T-helper 1 cell (primary cell): ENCODE results near the gene GPD2.

Experiments
- DNase-seq, 5 donors: peaks; one replicate each; pipeline ENCODE4 v3.0.0-alpha.2; 2012 to 2020

The GPD2 gene

DNA sequence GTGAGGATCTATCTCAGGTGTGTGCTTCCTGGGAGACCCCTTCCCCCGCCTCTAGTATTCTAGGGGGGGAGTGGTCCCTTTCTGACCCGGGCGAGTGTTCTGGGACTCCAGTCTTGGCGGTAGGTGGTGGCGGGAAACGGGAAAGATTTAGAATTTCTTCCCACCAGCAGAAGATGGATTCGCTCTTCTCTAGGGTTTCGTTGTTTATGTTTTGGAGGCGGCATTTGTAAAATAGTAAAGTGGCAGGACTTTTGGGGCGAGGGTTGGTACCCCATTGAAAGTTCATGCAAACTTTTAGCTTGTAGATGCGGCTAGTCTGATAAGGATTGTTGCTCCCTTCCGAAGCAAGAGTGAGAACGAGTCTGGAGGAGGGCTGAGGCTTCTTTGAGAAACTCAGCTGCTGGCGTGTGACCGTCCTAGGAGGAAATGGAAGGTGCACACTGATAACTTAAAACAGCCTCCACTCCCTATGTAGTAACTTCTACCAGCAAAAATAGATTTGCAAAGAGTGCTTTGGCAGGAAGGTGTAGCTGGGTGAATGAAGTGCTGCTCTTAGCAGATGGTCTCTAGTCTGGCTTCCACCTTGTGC is 412 bp downstream of the GPD2 start:
- peak in 1 of 5 donors; percentile 48 for DNase-seq

DNA sequence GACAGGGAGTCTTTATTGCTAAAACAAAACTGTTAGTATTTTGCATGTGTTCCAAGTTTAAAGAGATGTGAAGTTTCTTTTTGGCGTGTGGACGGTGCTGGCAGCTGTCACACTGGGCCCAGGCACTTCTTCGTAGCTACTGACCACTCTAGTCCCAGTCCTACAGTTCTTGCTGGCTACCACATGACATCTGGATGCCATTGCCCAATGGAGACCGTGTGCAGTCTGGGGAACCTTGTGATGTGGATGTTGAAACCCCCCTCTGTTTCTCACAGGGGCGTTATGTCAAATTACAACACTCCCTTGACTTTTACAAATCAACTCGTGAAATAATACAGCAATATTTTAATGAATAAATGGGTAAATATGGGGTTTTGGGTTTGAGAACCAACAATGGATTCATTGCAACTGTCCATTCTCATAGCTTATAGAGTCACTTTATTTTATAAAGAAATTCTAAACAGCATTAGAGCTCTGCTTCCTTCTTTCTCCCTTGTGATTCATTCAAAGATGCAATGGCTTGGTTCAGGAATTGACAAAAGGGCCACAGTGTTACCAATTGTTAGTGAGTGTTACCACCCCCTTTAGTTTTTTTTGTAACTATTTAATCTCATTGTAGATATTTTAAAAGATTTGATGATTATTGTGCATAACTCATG is 1.2 kb downstream of the GPD2 start:
- DNase-seq: no peak

DNA sequence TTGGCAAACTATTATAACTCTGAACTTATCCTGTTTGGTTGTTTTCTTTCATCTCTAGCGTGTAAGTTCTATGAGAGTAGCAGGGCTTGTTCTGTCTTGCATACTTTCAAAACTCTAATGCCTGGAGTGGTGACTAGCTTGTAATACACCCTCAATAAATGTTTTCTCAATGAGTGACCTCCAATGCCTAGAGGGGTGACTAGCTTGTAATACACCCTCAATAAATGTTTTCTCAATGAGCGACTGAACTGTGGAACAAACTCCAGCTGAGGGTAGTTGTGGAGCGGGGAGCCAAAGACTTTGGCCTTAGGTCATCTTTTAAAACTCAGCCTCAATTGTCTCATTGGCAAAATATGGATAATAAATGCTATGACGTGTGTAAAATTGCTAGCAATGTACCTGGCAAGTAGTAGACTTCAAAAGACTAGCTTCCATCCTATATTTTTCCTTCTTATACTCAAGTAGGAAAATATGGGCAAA is 1.8 kb downstream of the GPD2 start:
- DNase-seq: no peak

DNA sequence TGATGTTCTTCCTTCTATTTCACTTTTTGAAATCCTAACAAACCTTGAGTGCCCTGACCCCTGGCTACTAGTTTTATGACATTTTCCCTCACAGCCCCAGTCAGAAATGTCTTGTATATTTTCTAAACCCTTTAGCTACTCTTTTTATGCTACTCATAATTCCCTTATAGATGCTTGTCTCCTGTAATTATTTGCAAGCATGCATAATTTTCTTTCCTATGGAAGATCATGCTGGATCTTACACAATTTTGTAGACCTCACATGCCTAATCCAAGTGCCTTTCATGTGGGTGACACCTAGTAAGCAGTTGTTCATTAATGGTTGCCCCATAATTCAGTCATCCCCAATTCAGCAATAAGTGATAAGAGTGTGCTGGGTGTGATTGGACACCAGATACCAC is 6.9 kb downstream of the GPD2 start:
- no peak for DNase-seq

DNA sequence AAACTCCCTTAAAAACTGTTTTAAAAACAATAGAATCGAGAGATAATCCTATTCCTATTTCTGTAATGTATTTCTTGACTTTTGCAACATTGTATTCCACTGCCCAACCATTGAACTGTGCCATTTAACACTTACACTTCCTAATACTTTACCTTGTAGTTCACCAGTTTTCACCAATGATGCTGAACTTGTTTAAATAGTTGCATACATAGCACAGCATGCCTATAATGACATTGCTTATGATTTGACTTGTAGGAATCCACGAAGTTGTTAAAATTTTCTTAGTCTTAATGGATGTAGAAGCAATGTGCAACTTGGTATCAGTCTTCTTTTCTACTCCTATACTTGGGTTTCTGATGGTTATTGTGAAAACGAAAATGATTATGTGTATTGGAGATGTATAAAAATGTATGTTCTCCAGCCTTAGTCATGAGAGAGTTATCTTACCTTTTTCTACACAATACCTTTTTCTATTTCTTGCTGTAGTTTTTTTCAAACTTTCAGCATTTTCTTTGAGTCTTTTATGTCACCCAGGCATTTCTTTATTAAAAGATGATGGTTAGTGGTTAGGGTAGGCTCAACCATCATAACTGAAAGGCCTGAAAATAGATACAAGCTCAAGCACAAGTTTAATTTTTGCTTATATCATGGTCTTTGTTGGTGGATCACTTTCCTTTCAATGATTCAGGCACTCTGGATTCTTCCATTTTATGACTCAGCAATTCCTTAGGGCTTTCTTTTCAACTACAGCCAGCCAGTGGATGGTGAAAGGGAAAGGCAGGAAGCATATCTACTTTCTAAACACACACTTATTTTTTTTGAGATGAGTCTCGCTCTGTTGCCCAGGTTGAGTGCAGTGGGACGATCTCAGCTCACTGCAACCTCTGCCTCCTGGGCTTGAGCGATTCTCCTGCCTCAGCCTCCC is 9.4 kb downstream of the GPD2 start:
- no peak for DNase-seq

DNA sequence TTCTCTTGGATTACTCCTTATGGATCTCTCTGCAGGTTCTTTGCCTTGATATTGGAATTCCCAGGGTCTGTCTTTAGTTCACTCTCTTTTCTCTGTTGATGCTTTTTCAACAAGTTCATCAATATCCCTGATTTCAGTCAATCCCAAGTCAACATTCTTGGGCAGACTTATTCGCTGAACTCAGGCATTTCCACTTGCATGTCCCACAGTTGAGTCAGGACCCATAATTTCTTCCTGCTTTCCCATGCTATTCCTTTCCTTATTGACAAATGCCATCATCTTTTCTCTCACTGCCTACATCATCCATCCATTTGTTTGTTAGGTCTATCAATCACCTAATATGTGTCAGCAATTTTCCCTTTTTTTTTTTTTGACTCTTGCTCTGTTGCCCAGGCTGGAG is 11.6 kb downstream of the GPD2 start:
- DNase-seq: no peak

DNA sequence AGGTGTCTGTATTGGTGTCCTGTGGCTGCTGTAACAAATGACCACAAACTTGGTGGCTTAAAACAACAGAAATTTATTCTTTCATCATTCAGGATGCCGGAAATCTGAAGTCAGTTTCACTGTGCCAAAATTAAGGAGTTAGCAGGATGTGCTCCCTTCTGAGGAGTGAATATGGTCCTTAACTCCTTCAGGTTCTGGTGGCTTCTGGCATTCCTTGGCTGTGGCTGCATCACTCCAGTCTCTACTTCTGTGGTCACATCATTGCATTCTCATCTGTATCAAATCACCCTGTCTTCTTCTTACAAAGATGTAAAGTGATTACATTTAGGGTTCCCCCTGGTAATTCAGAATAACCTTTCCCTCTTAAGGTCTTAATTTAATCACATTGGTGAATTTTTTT is 12.6 kb downstream of the GPD2 start:
- no peak for DNase-seq

DNA sequence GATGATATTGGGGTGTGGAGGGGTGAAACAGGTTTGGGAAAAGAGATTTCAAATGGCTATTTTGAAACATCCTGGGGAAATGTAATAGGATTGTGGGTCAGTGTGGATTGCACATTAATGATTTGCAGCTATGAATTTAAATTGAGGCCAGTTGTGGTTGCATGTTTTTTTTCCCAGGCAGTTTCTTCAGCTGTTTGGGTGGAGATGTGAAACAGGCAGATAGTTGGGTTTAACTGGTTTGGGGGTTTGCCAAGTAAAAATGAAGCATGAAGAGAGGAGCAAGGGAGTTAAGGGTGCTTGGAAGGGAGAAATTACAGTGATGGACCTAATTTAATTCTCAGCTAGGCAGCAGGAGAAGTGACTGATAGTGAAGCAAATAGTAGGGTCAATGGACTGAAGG is 16.8 kb downstream of the GPD2 start:
- DNase-seq: no peak

DNA sequence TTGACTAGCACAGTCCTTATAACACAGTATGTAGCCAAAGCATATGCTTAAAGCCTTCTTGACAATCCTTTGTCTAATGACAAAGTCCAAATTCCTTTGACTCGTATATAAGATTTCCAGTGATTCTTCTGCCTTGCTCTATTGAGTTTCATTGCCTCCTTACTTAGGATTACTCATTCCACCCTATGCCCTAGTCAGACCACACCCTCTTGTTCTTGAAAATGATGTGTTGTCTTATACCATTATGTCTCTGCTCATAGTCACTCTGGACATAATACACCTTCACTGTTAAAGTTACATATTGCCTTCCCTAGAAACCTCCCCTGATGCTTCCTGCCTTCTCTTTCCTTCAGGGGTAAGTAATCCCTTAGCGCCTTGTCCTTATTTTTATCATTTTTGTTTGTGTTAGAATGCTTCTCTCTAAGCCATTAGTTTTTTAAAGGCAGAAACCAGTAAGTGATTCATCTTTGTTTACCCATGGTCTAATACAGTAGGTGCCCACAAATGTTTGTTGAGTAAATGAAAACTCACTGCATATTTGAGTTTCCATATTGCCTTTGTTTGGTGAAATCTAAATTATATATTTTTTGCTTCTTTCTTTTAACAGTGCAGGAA is 19.3 kb downstream of the GPD2 start:
- no peak for DNase-seq

DNA sequence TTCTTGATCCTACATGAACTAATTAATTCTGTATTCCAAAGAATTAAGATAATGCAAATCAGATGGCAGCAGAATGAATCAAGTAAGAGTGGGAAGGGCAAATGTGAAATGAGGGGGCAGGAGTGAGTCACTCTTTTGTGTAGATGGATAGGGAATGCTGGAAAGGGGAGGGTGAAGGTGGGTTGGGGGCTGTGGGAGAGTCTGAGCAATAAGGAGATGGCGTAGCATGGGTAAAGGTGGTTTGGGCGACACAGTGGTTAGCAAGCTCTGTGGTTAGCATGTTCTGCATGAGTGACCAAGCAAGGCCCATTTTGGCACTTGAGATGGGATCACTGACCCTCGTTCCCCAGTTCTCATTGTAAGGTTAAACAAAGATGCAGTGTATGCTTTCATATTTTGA is 20.4 kb downstream of the GPD2 start:
- no peak for DNase-seq

DNA sequence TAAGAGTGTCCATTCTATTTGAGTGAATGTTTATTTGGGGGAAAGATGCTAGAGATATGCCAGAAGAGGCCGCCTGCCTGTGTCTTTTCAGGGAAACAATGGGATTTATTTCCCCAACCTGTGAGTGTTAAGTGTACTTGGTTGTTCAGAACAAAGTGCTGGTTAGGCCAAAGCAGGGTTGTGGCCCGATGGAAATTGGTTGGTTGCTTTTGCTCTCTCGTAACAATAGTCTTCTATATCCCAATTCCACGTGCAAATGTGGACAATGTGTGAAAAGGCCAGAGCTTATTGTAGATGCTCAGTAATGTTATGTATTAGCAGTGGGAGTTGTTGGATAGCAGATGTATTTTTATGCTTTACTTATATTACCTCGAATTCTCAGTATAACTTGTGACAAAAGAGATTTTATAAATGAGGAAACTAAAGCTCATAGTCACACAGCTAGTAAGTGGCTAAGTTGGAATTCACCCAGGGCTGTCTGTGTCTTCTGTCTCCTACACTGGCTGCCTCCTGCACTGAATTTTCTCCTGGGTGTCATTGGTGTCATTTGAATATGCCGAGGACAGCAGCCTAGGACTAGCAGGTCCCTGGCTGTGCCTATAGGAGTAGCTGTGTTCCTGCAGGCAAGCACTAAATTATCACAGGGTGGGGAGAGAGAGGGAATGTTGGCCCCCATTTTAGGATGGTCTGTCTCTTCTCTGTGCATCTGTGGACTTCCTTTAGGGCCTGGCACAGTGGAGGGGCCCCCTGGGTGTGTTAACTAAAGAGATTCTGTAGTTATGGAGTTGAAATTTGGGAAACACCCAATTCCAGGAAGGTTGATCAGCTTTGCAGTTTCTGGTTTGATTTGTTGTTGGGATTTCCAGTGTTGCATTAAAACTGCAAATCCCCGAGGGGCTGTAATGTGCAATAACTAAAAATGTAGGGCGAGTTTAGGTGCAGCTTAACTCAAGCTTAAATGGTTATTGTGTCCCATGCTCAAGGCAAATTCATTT is 21.6 kb downstream of the GPD2 start:
- DNase-seq: no peak

DNA sequence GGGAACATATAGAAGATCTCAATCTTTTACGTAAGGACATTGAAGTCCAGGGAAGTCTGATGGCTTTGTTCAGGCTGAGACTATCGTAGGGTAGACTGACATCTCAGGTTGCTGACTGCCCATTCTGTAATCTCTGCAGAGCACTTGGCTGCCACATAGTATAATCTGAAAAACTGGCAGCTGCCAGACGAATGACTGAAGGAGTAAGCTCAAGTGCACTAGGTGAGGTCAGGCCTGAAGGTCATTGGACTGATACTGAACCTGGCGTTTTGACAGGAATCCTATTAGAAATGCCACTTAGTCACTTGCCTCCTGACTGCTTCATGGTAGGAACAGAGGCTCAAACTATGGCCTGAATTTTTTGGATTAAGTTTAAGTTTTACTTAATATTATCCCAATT is 23.5 kb downstream of the GPD2 start:
- no peak for DNase-seq

DNA sequence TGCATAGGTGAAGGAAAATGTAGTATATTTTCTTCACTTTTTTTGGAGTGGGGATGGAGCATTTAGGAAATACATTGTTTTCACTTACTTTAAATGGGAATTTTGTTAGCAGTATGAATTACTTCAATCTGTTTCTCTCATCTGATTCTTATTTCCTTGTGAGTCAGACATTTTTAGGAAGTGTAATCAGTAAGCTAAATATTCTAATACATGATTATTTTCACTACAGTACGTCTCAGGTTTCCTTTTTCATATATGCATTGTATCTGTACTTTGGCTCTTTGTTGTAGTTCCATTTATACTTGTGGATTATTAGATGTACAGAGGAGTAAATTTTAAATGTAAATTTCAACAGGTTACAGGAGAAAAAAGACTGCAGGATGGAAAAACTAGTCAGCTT is 27.9 kb downstream of the GPD2 start:
- no peak for DNase-seq

DNA sequence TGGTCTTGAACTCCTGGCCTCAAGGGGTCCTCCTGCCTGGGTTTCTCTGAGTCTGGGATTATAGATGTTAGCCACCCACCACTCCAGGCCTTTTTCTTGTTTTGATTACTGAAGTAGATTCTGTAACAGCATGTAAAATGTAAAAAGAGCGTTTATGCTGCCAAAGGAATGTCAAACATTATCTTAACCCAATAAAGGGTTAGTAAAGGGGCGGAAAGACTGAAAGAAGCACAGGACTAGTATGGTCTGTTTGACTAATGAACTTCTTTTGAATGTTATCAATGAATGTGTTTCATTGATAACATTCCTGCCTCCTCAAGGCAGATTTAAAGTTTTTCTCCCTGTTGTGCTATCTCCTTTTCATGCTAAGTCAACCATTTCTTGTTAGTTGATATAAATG is 29.4 kb downstream of the GPD2 start:
- DNase-seq: no peak

DNA sequence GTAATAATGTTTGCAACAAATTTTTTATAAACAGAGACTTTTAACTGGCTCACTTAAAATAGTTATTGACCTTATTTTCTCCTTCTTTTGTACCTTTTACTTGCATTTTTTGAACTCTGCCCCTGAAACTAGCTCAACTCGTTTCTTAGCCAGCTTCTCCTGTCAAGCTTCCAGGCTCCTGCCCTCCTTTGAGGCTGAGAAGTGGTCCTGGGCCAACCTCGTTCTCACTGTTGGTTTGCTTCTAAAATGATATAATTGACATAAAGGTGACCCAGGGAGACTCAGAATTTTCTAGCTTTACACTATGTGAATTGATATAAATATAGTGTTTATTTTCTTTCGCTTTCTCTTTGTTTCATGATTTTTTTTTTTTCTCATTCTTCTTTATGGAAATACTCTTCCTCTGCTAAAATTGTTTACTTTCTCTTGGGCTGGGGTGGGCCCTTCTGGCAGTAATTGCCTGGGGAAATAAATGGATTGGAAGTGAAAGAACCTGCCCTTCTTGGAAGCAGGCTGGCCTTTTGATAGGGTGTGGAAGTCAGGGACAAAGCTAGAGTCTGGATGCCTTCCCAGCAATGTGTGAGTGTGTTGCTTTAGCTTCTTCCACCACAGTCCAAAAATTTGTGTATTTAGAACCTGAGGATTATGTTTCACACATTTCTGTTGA is 30.7 kb downstream of the GPD2 start:
- no peak for DNase-seq

DNA sequence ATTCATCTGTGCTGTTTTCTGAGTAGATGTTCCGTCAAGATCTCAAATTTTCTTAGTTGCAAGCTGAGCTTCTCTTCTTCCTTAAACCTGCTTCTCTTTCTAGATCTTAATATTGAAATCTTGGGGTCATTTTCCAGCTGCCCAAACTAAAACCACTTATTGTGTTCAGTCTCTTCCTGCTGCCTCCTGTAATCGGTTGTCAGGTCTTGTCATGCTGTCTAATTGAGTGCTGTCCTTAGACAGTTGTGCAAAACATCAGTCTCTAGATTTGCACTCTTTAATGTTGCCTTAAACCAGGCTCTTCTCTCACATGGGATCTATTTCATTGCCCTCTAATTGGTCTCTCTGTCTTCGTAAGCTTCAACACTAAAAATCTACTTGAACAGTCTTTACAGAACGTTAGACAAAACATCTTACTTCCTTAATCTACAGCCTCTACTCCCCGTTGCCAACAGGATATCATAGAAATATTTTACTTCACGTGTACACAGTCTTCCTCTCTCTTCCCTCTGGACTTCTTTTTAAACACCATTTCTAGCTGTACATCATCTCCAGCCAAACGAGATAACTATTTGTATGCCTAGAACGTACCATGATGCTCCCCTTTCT is 34.9 kb downstream of the GPD2 start:
- DNase-seq: no peak

DNA sequence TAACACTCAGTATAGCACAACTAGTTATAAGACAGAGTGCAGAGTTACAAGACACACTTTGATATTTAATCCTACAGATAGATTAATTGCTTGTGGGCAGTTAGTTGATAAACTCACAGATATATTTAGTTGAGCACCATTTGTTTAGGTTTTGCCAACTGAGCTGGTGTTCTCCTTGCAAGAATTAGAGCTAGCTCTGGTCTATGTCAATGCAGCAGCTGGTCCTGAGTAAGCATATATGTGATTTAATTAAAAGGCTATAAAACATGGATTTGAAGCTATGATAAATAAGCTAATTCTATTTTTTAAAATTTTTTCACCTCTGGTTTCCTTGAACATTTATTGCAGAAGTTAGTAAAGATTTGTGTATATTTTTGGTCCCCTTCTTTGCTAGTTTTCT is 35.6 kb downstream of the GPD2 start:
- DNase-seq: no peak

DNA sequence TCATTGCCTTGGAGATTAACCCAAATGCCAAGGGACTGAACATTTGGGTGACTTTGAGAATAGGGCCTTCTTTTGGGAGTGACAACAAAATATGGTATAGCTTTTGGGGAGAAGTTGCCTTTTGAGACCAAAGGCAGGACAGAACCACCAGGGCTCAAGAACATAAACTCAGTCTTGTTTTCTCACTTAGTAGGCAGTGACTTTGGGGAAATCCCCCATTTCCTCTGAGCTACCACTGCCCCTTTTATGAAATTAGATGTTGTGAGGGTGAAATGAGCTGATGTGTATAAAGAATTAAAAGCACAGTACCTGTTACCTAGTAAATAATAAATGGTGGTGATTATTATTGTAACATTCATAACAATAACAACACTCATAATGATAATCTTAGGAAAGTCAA is 36.5 kb downstream of the GPD2 start:
- DNase-seq: peak in 1 of 5 donors; percentile 44

DNA sequence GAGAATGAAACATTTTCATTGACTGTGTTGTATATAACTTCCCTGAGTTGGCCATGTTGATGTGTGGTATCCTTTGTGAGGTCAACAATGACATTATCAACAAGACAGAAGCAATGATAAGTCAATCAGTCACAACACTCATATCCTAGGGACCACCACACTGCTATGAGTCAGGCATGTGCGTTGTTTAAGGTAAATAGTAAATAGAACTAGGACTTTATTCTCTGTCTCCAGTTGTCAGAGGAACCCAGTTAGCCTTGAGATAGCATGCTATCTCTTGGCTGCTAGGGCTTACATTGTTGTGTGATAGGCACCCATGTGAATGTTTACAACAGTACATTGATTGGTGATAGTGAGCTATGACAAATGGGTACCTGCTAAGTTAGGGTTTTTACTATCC is 37.3 kb downstream of the GPD2 start:
- DNase-seq: no peak

DNA sequence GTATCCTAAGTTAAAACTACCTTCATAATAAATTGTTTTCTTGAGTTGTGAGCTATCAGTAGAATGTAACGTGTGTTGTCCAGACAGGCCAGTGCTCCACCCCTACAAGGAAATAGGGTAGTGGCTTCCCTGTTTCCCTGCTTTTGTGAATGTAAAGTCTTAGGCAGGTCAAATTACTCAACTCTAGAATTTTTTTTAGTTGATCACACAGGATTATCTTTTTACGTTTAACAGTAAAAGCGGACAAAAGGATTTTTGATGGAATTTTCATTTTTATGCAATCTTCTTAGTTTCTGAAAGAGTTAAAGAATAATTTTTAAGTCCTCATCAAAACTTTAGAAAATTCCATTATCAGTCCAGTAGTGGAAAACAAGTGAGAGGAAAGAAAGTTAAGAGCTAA is 38.2 kb downstream of the GPD2 start:
- no peak for DNase-seq
